Mesodermal cell (in vitro differentiated cells): ENCODE results near the gene TMEM245.

Experiments
- H3K27ac ChIP-seq: 2 replicates; pipeline ENCODE4 v1.7.0; 2013; ENCODE audit warnings: mild to moderate bottlenecking, low read depth, low read length, moderate library complexity; ENCODE audit not compliant: severe bottlenecking
- H3K36me3 ChIP-seq: 2 replicates; pipeline ENCODE4 v1.7.1; 2013; ENCODE audit warnings: mild to moderate bottlenecking, low read length, moderate library complexity; ENCODE audit not compliant: control insufficient read depth, insufficient read depth
- H3K4me1 ChIP-seq: one replicate; pipeline ENCODE4 v1.7.1; 2013; ENCODE audit warnings: mild to moderate bottlenecking, low read length; ENCODE audit not compliant: insufficient read depth, control insufficient read depth, poor library complexity, severe bottlenecking
- H3K4me3 ChIP-seq: 2 replicates; pipeline ENCODE4 v1.7.0; 2013; ENCODE audit warnings: low read length, control low read depth, mild to moderate bottlenecking; ENCODE audit not compliant: insufficient read depth, poor library complexity, severe bottlenecking; ENCODE audit errors: extremely low read depth
- H3K9me3 ChIP-seq: 2 replicates; pipeline ENCODE4 v1.7.1; 2013; ENCODE audit warnings: mild to moderate bottlenecking, low read length, moderate library complexity; ENCODE audit not compliant: control insufficient read depth
- WGBS, 2 experiments: methylation state at CpG; one replicate each; pipeline ENCODE4 v1.1.5; 2013; ENCODE audit warnings: missing lambda C conversion rate in 2 of 2; ENCODE audit not compliant: insufficient coverage in 2 of 2; 5-methylcytosine and 5-hydroxymethylcytosine counted together

Gene TMEM245

GRCh38 chr9:109040571-109040970, 79.2 kb downstream of the TMEM245 start:
- Histone ChIP-seq H3K36me3 (peaks cover 65% of the 10 kb centered on the region), H3K4me1 (peaks cover 5% of the 10 kb centered on the region), H3K27ac (no peak overlapping the region), H3K9me3 (no peaks in the 10 kb centered on the region), H3K4me3 (no peak overlapping the region)
- WGBS, 2 experiments = 100% methylated on average over 2 of the region's 4 CpGs

- peaks cover 5% of the 10 kb centered on the region for H3K4me1 ChIP-seq
- no peaks in the 10 kb centered on the region for H3K9me3 ChIP-seq
- peaks cover 61% of the 10 kb centered on the region for H3K36me3 ChIP-seq
- H3K4me3 ChIP-seq = no peak overlapping the region
- no peak overlapping the region for H3K27ac ChIP-seq
- 88 to 94% methylated on average over 4 of the region's 4 CpGs for WGBS, 2 experiments
Measured at GRCh38 chr9:109039539-109039938, 80.2 kb downstream of the TMEM245 start.

- no peaks in the 10 kb centered on the region for H3K9me3 ChIP-seq
- peaks cover 5% of the 10 kb centered on the region for H3K4me1 ChIP-seq
- whole genome bisulfite sequencing, 2 experiments = 100% methylated on average over 1 of the region's 4 CpGs
- H3K36me3 ChIP-seq = peaks cover 61% of the 10 kb centered on the region
- no peak overlapping the region for H3K27ac ChIP-seq
- no peak overlapping the region for H3K4me3 ChIP-seq
Measured at GRCh38 chr9:109037946-109038715, 81.6 kb downstream of the TMEM245 start.

- H3K36me3 ChIP-seq = peaks cover 59% of the 10 kb centered on the region
- 77 to 96% methylated on average over 3 of the region's 6 CpGs for WGBS, 2 experiments
- no peak overlapping the region for H3K4me3 ChIP-seq
- H3K27ac ChIP-seq = peak overlapping the region; percentile 51
- H3K9me3 ChIP-seq = no peaks in the 10 kb centered on the region
- peaks cover 5% of the 10 kb centered on the region for H3K4me1 ChIP-seq
Measured at GRCh38 chr9:109036744-109037680, 82.7 kb downstream of the TMEM245 start.

- peaks cover 5% of the 10 kb centered on the region for H3K4me1 ChIP-seq
- WGBS, 2 experiments = 86% methylated on average over 1 of the region's 2 CpGs; no CpG with 5 or more reads in 1 of the 2 experiments
- H3K4me3 ChIP-seq = no peak overlapping the region
- no peaks in the 10 kb centered on the region for H3K9me3 ChIP-seq
- peaks cover 60% of the 10 kb centered on the region for H3K36me3 ChIP-seq
- peak overlapping the region; percentile 51 for H3K27ac ChIP-seq
Measured at GRCh38 chr9:109035684-109036423, 83.9 kb downstream of the TMEM245 start.

- Histone ChIP-seq H3K4me1 (peaks cover 5% of the 10 kb centered on the region), H3K36me3 (peaks cover 58% of the 10 kb centered on the region), H3K4me3 (no peak overlapping the region), H3K9me3 (no peaks in the 10 kb centered on the region), H3K27ac (no peak overlapping the region)
- 81 to 96% methylated on average over 4 of the region's 6 CpGs for WGBS, 2 experiments
Measured at GRCh38 chr9:109033941-109034700, 85.6 kb downstream of the TMEM245 start.

GRCh38 chr9:109031241-109031640, 88.5 kb downstream of the TMEM245 start:
- 100% methylated on average over 1 of the region's 3 CpGs; no CpG with 5 or more reads in 1 of the 2 experiments for WGBS, 2 experiments
- no peak overlapping the region for H3K27ac ChIP-seq
- H3K9me3 ChIP-seq = no peaks in the 10 kb centered on the region
- no peaks in the 10 kb centered on the region for H3K4me1 ChIP-seq
- peaks cover 56% of the 10 kb centered on the region for H3K36me3 ChIP-seq
- no peak overlapping the region for H3K4me3 ChIP-seq

GRCh38 chr9:109030426-109030825, 89.3 kb downstream of the TMEM245 start:
- no peak overlapping the region for H3K27ac ChIP-seq
- no peaks in the 10 kb centered on the region for H3K4me1 ChIP-seq
- H3K4me3 ChIP-seq = no peak overlapping the region
- 100% methylated on average over 1 to 4 of the region's 4 CpGs for WGBS, 2 experiments
- no peaks in the 10 kb centered on the region for H3K9me3 ChIP-seq
- peaks cover 56% of the 10 kb centered on the region for H3K36me3 ChIP-seq

- H3K4me3 ChIP-seq = no peak overlapping the region
- no peaks in the 10 kb centered on the region for H3K9me3 ChIP-seq
- no peak overlapping the region for H3K27ac ChIP-seq
- peaks cover 47% of the 10 kb centered on the region for H3K36me3 ChIP-seq
- H3K4me1 ChIP-seq = no peaks in the 10 kb centered on the region
- WGBS, 2 experiments = 93 to 100% methylated on average over 1 to 3 of the region's 4 CpGs
Measured at GRCh38 chr9:109028457-109028856, 91.3 kb downstream of the TMEM245 start.

GRCh38 chr9:109027176-109027575, 92.6 kb downstream of the TMEM245 start:
- Histone ChIP-seq H3K27ac (peak overlapping the region; percentile 31), H3K4me1 (no peaks in the 10 kb centered on the region), H3K9me3 (no peaks in the 10 kb centered on the region), H3K36me3 (peaks cover 36% of the 10 kb centered on the region), H3K4me3 (no peak overlapping the region)
- WGBS, 2 experiments = 83% methylated on average over 1 of the region's 2 CpGs; no CpG with 5 or more reads in 1 of the 2 experiments
